ENCODE data around the gene CCDC86. TPM values are rescaled to one million over a fixed set of nuclear protein-coding genes. Genes with fewer than 3 reads are reported as not detected.
A peak's percentile ranks its signal among the peaks of the same experiment; 100 is the strongest.

CCDC86 gene
- total and polyA plus RNA-seq, 9 of the 15 experiments (the other 6 are each of a cell fraction or from before 2014, with no cell fraction given) = 4.6 to 102 (median 25.2) TPM

DNA sequence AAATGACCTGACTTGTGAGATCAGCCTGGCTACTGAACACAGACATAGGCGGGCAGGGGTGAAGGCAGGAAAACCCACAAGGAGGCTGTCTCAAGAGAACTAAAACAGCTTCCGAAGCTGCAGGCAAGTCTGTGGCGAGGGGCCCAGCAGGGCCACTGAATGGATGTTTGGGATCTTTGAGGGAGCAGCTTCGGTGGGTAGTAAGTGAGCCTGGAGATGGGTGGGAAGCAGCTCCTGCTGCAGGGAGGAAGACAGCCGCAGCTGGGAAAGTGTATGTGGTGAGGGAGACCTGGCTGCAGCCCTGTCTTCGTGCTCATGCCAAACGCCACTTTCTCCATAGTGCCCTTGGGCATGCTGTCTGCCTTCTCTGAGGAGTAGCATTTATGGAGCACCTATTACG, 3.4 kb downstream of the CCDC86 start (continued):
- TF ChIP-seq, protein P1, sequence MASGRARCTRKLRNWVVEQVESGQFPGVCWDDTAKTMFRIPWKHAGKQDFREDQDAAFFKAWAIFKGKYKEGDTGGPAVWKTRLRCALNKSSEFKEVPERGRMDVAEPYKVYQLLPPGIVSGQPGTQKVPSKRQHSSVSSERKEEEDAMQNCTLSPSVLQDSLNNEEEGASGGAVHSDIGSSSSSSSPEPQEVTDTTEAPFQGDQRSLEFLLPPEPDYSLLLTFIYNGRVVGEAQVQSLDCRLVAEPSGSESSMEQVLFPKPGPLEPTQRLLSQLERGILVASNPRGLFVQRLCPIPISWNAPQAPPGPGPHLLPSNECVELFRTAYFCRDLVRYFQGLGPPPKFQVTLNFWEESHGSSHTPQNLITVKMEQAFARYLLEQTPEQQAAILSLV (tag; IDR thresholded peaks at IDR 0.05) = no peak
- TF ChIP-seq SREBF1 (IDR thresholded peaks at IDR 0.05; ENCODE audit: borderline replicate concordance, low read depth, low read length) (no peak), ASH1L (IDR thresholded peaks at IDR 0.05; ENCODE audit: borderline replicate concordance, low read depth, partially characterized antibody) (no peak), MTF1 (CRISPR knock-in tag; IDR thresholded peaks at IDR 0.05; ENCODE audit: borderline replicate concordance) (no peak), ARID1B (IDR thresholded peaks at IDR 0.05) (no peak), ZBTB7A (IDR thresholded peaks at IDR 0.05; ENCODE audit: borderline replicate concordance, control insufficient read depth, low read depth, low read length) (no peak)

DNA sequence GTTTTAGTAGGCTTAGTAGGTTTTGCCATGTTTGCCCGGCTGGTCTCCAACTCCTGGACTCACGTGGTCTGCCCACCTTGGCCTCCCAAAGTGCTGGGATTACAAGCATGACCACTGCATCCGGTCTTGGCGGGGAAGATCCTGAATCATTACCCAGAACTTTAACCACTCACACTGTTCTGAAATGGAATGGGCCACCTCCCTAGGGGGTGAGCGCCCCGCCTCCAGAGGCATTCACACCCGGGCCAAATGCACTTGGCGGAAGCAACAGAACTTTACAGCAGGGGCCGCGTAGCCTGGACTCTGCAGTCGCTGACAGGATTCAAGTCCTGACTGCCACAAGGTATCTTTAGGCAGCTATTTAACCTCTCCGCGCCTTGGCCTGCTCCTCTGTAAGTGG, 5.4 kb downstream of the CCDC86 start:
- H3K9me1 ChIP-seq (ENCODE audit: control insufficient read depth, insufficient read depth, low read length) = peaks cover 3% of the 10 kb centered on the region
- H3K4me2 ChIP-seq (ENCODE audit: insufficient read depth, low read length) = no peak overlapping the region
- ATAC-seq (no peak), DNase-seq (ENCODE audit: extremely low read depth in 1 of 4, low spot score in 3 of 4) (no peak), FAIRE-seq (no peak)
- H3K9ac ChIP-seq (ENCODE audit: insufficient read depth in 1 of 2, low read depth in 2 of 2, low read length in 2 of 2) = peak overlapping the region in 1 of 2 experiments; percentile 69; a peak in 1 of 4 replicates
- peaks cover 3% of the 10 kb centered on the region; the same call in 1 of the 2 replicates for H4K20me1 ChIP-seq (replicated peaks; ENCODE audit: control insufficient read depth, insufficient read depth, low read length)
- TF ChIP-seq ZNF780A (CRISPR knock-in tag; IDR thresholded peaks at IDR 0.05) (no peak), TCF7 (IDR thresholded peaks at IDR 0.05; ENCODE audit: borderline replicate concordance) (no peak), HDGF (IDR thresholded peaks at IDR 0.05) (no peak), JUND (IDR thresholded peaks at IDR 0.05; ENCODE audit: borderline replicate concordance, low read depth, low read length) (no peak), JUND (tag; IDR thresholded peaks at IDR 0.05; ENCODE audit: borderline replicate concordance, low read depth, low read length) (no peak)
- no peaks in the 10 kb centered on the region for H3K9me3 ChIP-seq (replicated peaks; ENCODE audit: control insufficient read depth, insufficient read depth, low read depth, low read length)
- ChIA-PET POLR2A (interaction anchor here (1.3 to 1.4 kb wide), 2 partner anchors 11 to 15 kb away, joined by 4 to 5 read pairs; no protein-coding TSS in a partner anchor), CTCF (ENCODE audit: low intra/inter-chr PET ratio) (no interaction called here)
- H3K4me3 ChIP-seq = no peak overlapping the region
- 83% methylated on average over 13 of the region's 13 CpGs for WGBS (ENCODE audit: insufficient coverage, low coverage, missing lambda C conversion rate)
- BruUV-seq (replicated peaks) = no TSS peak
- peaks cover 50% of the 10 kb centered on the region for H3K79me2 ChIP-seq (ENCODE audit: control insufficient read depth, insufficient read depth, low read length)
- peaks cover 76% of the 10 kb centered on the region for H3K36me3 ChIP-seq (ENCODE audit: control insufficient read depth, insufficient read depth, low read length)
- no peak overlapping the region for H3K27ac ChIP-seq (ENCODE audit: extremely low read depth, low read depth, low read length)
- intact Hi-C loops (cut with micrococcal nuclease) (no loop called here), in situ Hi-C loops (cut with MboI) (no loop called here)
- H3K27me3 ChIP-seq (ENCODE audit: control insufficient read depth in 2 of 2, insufficient read depth in 2 of 2, low read length in 2 of 2) = no peaks in the 10 kb centered on the region
- H3K4me1 ChIP-seq (replicated peaks in 1 of 2; ENCODE audit: control insufficient read depth in 2 of 2, insufficient read depth in 2 of 2, low read length in 2 of 2) = peaks cover 16 to 39% of the 10 kb centered on the region in 2 experiments
- no peak overlapping the region for H2AFZ ChIP-seq (ENCODE audit: low read depth, low read length)
